ENCODE data around the gene SLC22A16.
"Not testable (repeated sequence)": the region's sequence is repeated elsewhere in the genome, so short reads cannot be mapped to it uniquely, and the experiment has no call there.

Gene SLC22A16

GRCh38 chr6:110512991-110513390, 36.6 kb upstream of the SLC22A16 start:
- no peaks in the 10 kb centered on the region for H3K36me3 ChIP-seq (ENCODE audit: control insufficient read depth, insufficient read depth, low read length)
- TF ChIP-seq CTCF (IDR thresholded peaks at IDR 0.05; ENCODE audit: insufficient read depth, low read length, poor library complexity, severe bottlenecking), result no peak
- H3K4me3 ChIP-seq (replicated peaks; ENCODE audit: low read depth, low read length), result no peak overlapping the region
- no peak for DNase-seq (ENCODE audit: extremely low read depth, insufficient read length)
- no peaks in the 10 kb centered on the region; the same call in none of the 2 replicates for H3K27me3 ChIP-seq (replicated peaks; ENCODE audit: control insufficient read depth, insufficient read depth, low read length)

- not testable (repeated sequence) for H3K4me3 ChIP-seq (replicated peaks; ENCODE audit: low read depth, low read length); H3K27me3 ChIP-seq (replicated peaks; ENCODE audit: control insufficient read depth, insufficient read depth, low read length); H3K36me3 ChIP-seq (ENCODE audit: control insufficient read depth, insufficient read depth, low read length); DNase-seq (ENCODE audit: extremely low read depth, insufficient read length)
Measured at GRCh38 chr6:110512549-110512948, 36.1 kb upstream of the SLC22A16 start.

GRCh38 chr6:110511401-110511800, 35.0 kb upstream of the SLC22A16 start:
- no peak for TF ChIP-seq CTCF (IDR thresholded peaks at IDR 0.05; ENCODE audit: insufficient read depth, low read length, poor library complexity, severe bottlenecking)
- H3K36me3 ChIP-seq (ENCODE audit: control insufficient read depth, insufficient read depth, low read length), result no peaks in the 10 kb centered on the region
- DNase-seq (ENCODE audit: extremely low read depth, insufficient read length), result no peak
- no peaks in the 10 kb centered on the region; the same call in none of the 2 replicates for H3K27me3 ChIP-seq (replicated peaks; ENCODE audit: control insufficient read depth, insufficient read depth, low read length)
- H3K4me3 ChIP-seq (replicated peaks; ENCODE audit: low read depth, low read length), result no peak overlapping the region

GRCh38 chr6:110509617-110510241, 33.3 kb upstream of the SLC22A16 start:
- Histone ChIP-seq H3K36me3 (ENCODE audit: control insufficient read depth, insufficient read depth, low read length) (no peaks in the 10 kb centered on the region), H3K4me3 (replicated peaks; ENCODE audit: low read depth, low read length) (no peak overlapping the region), H3K27me3 (replicated peaks; ENCODE audit: control insufficient read depth, insufficient read depth, low read length) (no peaks in the 10 kb centered on the region; the same call in none of the 2 replicates)
- no peak for DNase-seq (ENCODE audit: extremely low read depth, insufficient read length)
- TF ChIP-seq CTCF (IDR thresholded peaks at IDR 0.05; ENCODE audit: insufficient read depth, low read length, poor library complexity, severe bottlenecking), result no peak

GRCh38 chr6:110504891-110505290, 28.5 kb upstream of the SLC22A16 start:
- not testable (repeated sequence) for H3K4me3 ChIP-seq (replicated peaks; ENCODE audit: low read depth, low read length); H3K27me3 ChIP-seq (replicated peaks; ENCODE audit: control insufficient read depth, insufficient read depth, low read length); DNase-seq (ENCODE audit: extremely low read depth, insufficient read length); H3K36me3 ChIP-seq (ENCODE audit: control insufficient read depth, insufficient read depth, low read length)

- TF ChIP-seq CTCF (IDR thresholded peaks at IDR 0.05; ENCODE audit: insufficient read depth, low read length, poor library complexity, severe bottlenecking), result no peak
- no peak overlapping the region for H3K4me3 ChIP-seq (replicated peaks; ENCODE audit: low read depth, low read length)
- H3K27me3 ChIP-seq (replicated peaks; ENCODE audit: control insufficient read depth, insufficient read depth, low read length), result no peaks in the 10 kb centered on the region
- no peaks in the 10 kb centered on the region for H3K36me3 ChIP-seq (ENCODE audit: control insufficient read depth, insufficient read depth, low read length)
- no peak for DNase-seq (ENCODE audit: extremely low read depth, insufficient read length)
Measured at GRCh38 chr6:110495949-110496348, 19.5 kb upstream of the SLC22A16 start.

- no peaks in the 10 kb centered on the region for H3K36me3 ChIP-seq (ENCODE audit: control insufficient read depth, insufficient read depth, low read length)
- H3K4me3 ChIP-seq (replicated peaks; ENCODE audit: low read depth, low read length), result no peak overlapping the region
- no peaks in the 10 kb centered on the region for H3K27me3 ChIP-seq (replicated peaks; ENCODE audit: control insufficient read depth, insufficient read depth, low read length)
- DNase-seq (ENCODE audit: extremely low read depth, insufficient read length), result no peak
- no peak for TF ChIP-seq CTCF (IDR thresholded peaks at IDR 0.05; ENCODE audit: insufficient read depth, low read length, poor library complexity, severe bottlenecking)
Measured at GRCh38 chr6:110493253-110493800, 16.9 kb upstream of the SLC22A16 start.

Measured in GM06990 (cell line).